HL-60 (cell line): ENCODE measurements around the gene FAM98C.

Experiments used
- DNase-seq, 2 experiments: peaks; one replicate each; pipeline ENCODE4 v3.0.0-alpha.2; 2010 to 2020; ENCODE audit warnings: low read depth in 1 of 2, low spot score in 1 of 2
- H3K27ac ChIP-seq: fragments of 250-450 bp; sonication (Bioruptor Pico); replicated peaks from 2 replicates; pipeline ENCODE4 v1.5.1; 2020; ENCODE audit warnings: mild to moderate bottlenecking, moderate library complexity
- H3K27me3 ChIP-seq: fragments of 250-450 bp; sonication (Bioruptor Pico); 2 replicates; pipeline ENCODE4 v1.5.1; 2021; ENCODE audit warnings: mild to moderate bottlenecking, moderate library complexity; ENCODE audit not compliant: insufficient read depth, poor library complexity, severe bottlenecking
- H3K4me3 ChIP-seq: replicated peaks from 2 replicates; pipeline ENCODE4 v1.5.1; 2011; ENCODE audit warnings: mild to moderate bottlenecking, control low read depth, low read length; ENCODE audit not compliant: insufficient read depth
- CTCF ChIP-seq: IDR thresholded peaks from one replicate; pipeline ENCODE4 v1.5.1; 2011; ENCODE audit warnings: low read length, control low read depth, inconsistent platforms; ENCODE audit not compliant: insufficient read depth
- GABPA ChIP-seq: IDR thresholded peaks from 2 replicates; pipeline ENCODE4 v1.6.1; 2012; ENCODE audit warnings: low read depth
- POLR2AphosphoS5 ChIP-seq: IDR thresholded peaks from 2 replicates; pipeline ENCODE4 v1.6.1; 2012; ENCODE audit warnings: low read depth
- REST ChIP-seq: IDR thresholded peaks from 2 replicates; pipeline ENCODE4 v1.6.1; 2012; ENCODE audit warnings: low read depth; ENCODE audit not compliant: insufficient replicate concordance
- SPI1 ChIP-seq: IDR thresholded peaks from 2 replicates; pipeline ENCODE4 v1.6.1; 2012; ENCODE audit warnings: low read depth, mild to moderate bottlenecking, borderline replicate concordance

The FAM98C gene

GRCh38 chr19:38433268-38433733 lies 30.4 kb downstream of the FAM98C start, which contains the start of gene RYR1:
Gene RYR1, plus strand, starts transcription at chr19:38433691. Its CDS starts 139 bp downstream, at chr19:38433830.
- TF ChIP-seq CTCF (no peak), REST (peak; percentile 60)
- Histone ChIP-seq H3K27me3 (peaks cover 2% of the 10 kb centered on the region), H3K4me3 (no peak within 1 kb of the TSS), H3K27ac (no peak within 1 kb of the TSS)
- DNase-seq: peak in 1 of 2 experiments; percentile 7

GRCh38 chr19:38434549-38435051 lies 31.7 kb downstream of the FAM98C start:
- Histone ChIP-seq H3K27ac (no peak overlapping the region), H3K4me3 (no peak overlapping the region), H3K27me3 (peaks cover 2% of the 10 kb centered on the region)
- DNase-seq: no peak
- TF ChIP-seq GABPA (no peak), POLR2AphosphoS5 (no peak), CTCF (no peak), REST (no peak), SPI1 (no peak)

- Histone ChIP-seq H3K27me3 (peaks cover 2% of the 10 kb centered on the region), H3K27ac (no peak overlapping the region), H3K4me3 (no peak overlapping the region)
- DNase-seq: no peak
- TF ChIP-seq POLR2AphosphoS5 (no peak), REST (no peak), SPI1 (no peak), CTCF (no peak), GABPA (no peak)
These were observed 34.4 kb downstream of the FAM98C start for GRCh38 chr19:38437295-38437694.
